DMS 273 treated with DMSO at 0.1 percent for 48 hours (cell line): Measurements from ENCODE around the gene RECQL5.
A peak's percentile ranks its signal among the peaks of the same experiment; 100 is the strongest.

Experiments
- DNase-seq: peaks from one replicate; lab custom pipeline; 2025; lab: John Stamatoyannopoulos, UW

The RECQL5 gene

GRCh38 chr17:75633486-75634375 lies 33.2 kb downstream of the RECQL5 start:
- peak; percentile 86 for DNase-seq

DNA sequence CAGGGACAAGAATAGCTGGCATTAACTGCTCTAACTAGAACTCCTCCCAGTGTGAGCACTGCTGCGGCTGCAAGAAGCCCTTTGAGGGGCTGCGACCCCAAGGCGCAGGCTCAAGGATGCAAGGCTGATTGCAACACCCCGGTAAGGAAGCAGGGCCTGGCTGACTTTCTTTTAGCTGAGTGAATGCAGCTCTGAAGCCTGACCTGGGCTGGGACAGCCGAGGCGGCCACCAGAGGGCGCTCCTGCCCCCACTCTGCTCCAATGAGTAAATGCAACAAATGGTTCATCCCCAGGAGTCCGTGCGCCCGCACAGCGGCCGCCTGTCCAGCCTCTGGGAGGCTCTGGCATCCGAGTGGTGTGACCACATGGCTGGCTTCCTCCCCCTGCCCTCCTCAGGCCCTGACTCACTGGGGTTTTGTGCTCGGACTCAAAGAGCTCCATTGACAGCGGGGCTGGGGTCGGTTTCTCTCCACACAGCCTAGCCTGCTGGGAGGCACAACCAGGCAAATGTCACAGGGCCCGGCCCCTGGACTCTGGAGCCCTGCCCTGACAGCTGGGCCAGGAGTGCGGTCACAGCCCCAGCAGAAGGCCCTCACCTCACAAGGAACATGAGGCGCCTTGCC lies 34.0 kb downstream of the RECQL5 start, which contains the start of gene SMIM5:
TSS of gene SMIM5 (plus strand) at position 572 of the 623 bp plus-strand sequence. CDS start 6,768 bp downstream, outside the sequence.
- peak; percentile 32 for DNase-seq

GRCh38 chr17:75632428-75632827 lies 34.5 kb downstream of the RECQL5 start:
- DNase-seq = no peak

DNA sequence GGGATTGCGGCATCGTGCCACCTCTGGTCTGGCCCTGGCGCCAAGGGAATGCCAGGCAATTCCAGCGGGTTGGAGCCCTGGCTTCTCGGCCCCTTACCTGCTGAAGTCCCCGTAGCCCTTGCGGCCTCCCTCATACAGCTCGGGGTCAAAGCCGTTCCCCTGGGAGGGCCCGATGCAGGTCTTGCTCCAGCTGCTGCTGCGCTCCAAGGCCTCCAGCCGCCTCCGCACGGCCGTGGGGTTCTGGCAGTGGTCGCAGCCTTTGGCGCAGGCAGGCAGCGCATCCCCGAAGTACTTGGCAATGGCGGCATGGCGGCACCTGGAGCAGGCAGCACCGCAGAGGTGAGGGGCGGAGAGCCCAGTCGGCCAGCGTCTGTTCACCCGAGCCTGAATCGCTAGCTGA lies 35.6 kb downstream of the RECQL5 start:
- no peak for DNase-seq

DNA sequence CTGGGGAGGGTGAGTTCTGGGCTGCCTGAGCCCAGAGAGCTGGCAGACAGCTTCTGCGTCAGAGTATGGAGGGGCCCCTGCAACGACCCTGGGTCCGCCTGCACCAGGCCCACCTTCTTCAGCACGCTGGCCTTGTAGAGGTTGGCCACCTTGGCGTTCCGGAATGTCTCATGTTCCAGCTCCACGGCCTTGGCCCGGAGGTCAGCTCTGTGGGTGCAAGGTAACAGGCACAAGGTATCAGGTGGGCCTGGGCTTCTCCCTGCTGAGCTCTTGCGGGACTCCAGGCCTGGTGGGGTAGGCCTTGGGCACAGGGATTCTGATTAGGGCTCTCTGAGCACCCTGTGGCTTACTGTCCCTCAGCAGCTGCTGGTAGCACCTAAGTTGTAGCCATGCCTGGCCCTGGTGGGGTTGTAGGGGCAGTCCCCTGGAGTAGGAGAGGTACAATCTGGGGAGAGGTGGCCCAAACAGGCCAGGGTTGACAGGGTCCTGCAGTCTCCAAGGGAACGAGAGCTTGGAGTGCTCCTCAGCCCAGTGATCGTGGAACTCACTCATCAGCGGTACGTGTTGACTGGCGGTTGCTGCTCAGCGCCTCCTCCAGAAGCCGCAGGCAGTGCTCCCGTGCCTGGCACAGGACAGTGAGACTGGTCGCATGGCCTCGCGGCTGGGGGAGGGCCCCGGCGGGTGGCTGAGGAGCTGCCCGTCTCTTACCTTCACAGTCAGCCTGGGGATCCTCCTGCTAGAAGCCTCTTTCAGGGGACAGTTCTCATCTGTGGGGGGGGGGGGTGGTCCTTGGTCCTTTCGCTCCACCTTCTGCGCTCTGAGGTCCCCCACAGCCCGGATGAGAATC lies 36.7 kb downstream of the RECQL5 start:
- no peak for DNase-seq

- no peak for DNase-seq
Measured at GRCh38 chr17:75629157-75629556, 37.8 kb downstream of the RECQL5 start.

- no peak for DNase-seq
Measured at GRCh38 chr17:75628425-75628824, 38.5 kb downstream of the RECQL5 start.

GRCh38 chr17:75627094-75627493 lies 39.9 kb downstream of the RECQL5 start:
- DNase-seq = no peak

GRCh38 chr17:75626496-75627038 lies 40.4 kb downstream of the RECQL5 start:
- peak; percentile 84 for DNase-seq

DNA sequence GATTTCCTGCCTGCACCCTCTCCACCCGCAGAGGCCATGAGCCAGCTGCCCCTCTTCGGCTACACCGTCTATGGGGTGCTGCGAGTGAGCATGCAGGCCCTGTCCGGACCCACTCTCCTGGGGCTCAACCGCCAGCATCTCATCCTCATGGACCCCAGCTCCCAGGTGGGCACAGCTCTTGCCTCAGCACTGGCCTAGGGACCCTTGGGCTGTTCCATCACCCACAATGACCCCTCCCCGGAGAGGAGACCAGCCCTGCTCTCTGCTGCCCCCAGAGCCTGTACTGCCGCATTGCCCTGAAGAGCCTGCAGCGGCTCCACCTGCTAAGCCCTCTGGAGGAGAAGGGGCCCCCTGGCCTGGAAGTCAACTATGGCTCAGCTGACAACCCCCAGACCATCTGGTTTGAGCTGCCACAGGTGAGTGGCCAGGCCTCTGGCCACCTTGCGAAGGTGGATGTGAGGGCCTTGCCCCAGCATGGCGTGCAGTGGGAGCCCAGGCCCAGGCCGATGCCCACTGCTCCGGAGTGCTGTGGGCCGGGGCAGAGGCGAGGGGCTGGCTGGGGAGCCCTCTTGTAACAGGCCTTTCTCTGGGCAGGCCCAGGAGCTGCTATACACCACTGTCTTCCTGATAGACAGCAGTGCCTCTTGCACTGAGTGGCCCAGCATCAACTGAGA lies 41.0 kb downstream of the RECQL5 start:
- DNase-seq = no peak

- DNase-seq = no peak
Measured at GRCh38 chr17:75624714-75625345, 42.1 kb downstream of the RECQL5 start.

DNA sequence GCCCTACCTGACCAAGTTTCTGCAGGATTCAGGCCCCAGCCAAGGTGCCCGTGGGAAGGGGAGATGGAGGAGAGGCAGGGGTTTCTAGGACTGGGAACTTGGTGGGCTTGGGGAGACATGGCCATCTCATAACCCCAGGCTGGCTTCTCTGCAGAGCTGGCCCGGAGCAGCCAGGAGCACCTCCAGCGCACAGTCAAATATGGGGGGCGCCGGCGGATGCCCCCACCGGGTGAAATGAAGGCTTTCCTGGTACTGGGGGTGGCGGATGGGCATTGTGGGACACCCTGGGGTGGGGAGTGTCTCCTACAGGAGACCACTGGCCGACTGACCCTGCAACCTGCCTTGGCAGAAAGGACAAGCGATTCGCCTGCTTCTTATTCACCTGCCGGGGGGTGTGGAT lies 42.9 kb downstream of the RECQL5 start:
- DNase-seq = no peak

GRCh38 chr17:75623386-75623785 lies 43.6 kb downstream of the RECQL5 start:
- no peak for DNase-seq

DNA sequence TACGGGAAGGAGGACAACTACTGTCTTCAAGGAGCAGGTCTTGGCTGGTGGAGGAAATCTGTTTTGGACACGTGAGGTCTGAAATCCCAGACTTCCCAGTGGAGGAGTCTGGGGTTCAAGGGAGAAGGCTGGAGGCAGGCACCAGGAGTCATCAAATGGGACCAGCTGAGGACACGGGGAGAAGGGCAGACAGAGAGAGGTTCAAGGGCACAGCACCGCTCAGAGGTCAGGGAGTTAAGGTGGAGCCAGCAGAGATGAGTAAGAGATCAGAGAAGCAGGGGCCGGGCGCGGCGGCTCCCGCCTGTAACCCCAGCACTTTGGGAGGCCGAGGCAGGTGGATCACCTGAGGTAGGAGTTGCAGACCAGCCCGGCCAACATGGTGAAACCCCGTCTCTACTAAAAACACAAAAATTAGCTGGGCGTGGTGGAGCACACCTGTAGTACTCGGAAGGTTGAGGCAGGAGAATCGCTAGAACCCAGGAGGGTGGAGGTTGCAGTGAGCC lies 44.1 kb downstream of the RECQL5 start:
- no peak for DNase-seq

- DNase-seq = no peak
Measured at GRCh38 chr17:75622076-75622475, 44.9 kb downstream of the RECQL5 start.

DNA sequence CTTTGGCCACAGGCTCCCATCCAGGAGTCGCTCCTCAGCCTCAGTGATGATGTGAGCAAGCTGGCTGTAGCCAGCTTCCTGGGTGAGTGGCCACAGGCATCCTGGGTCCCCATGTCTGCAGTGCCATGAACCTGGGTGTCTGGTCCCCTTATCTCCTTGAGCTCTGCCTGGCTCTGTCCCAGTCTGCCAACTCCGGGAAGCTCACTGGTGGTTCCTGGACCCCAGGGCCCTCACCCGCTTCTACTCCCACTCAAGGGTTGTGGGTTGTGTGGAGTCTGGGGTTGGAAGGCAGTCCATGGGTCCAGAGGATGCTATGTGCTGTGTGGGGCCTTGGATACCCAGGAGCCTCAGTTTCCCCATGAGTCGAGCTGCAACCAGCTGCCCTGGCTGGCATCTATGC lies 45.5 kb downstream of the RECQL5 start:
- no peak for DNase-seq

- DNase-seq = peak; percentile 33
Measured at GRCh38 chr17:75619506-75620431, 47.2 kb downstream of the RECQL5 start.

GRCh38 chr17:75617675-75618074 lies 49.3 kb downstream of the RECQL5 start:
- no peak for DNase-seq

DNA sequence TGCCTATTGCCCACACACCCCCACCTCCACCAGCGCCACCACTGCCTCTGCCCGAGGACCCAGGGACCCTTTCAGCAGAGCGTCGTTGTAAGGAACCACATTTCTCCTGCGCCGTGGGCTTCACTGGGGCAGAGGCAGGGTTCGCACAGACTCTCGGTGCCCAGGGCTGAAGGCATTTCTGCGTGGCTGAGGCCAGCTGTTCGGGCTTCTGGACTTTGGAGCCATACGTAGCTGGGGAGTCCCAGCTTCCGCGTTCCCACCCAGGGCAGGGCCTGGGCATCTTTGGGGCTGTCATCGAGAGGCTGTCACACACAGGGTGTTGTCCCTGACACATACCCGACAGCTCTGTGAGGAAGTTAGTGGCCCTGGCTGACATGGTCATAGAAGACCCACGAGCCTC lies 49.7 kb downstream of the RECQL5 start:
- no peak for DNase-seq
